GM19239 (cell line): ENCODE data around the gene KIAA1549.
"Not testable (repeated sequence)": the region's sequence is repeated elsewhere in the genome, so short reads cannot be mapped to it uniquely, and the experiment has no call there.

Source experiments
- DNase-seq: peaks from one replicate; pipeline ENCODE4 v3.0.0; 2011; ENCODE audit warnings: low spot score; ENCODE audit not compliant: insufficient read length
- FAIRE-seq: peaks from 2 replicates; lab custom pipeline; 2011; peaks lifted over from hg19 to GRCh38; lab: Jason Lieb, UNC

Gene KIAA1549

GRCh38 chr7:138945821-138946220, 35.4 kb downstream of the KIAA1549 start:
- DNase-seq: no peak
- FAIRE-seq: no peak

GRCh38 chr7:138945154-138945553, 36.0 kb downstream of the KIAA1549 start:
- no peak for DNase-seq
- FAIRE-seq: no peak

- FAIRE-seq: no peak
These were observed 36.6 kb downstream of the KIAA1549 start for GRCh38 chr7:138944592-138944991.

GRCh38 chr7:138943061-138943460, 38.1 kb downstream of the KIAA1549 start:
- DNase-seq (no peak), FAIRE-seq (no peak)

More at GRCh38 chr7:138944592-138944991, 36.6 kb downstream of the KIAA1549 start:
- no peak for DNase-seq

GRCh38 chr7:138941545-138941944, 39.6 kb downstream of the KIAA1549 start:
- DNase-seq (no peak), FAIRE-seq (no peak)

- not testable (repeated sequence) for FAIRE-seq, DNase-seq
These were observed 40.6 kb downstream of the KIAA1549 start for GRCh38 chr7:138940602-138941001.

- DNase-seq (no peak), FAIRE-seq (no peak)
These were observed 43.7 kb downstream of the KIAA1549 start for GRCh38 chr7:138937484-138937883.

- DNase-seq (no peak), FAIRE-seq (no peak)
These were observed 45.7 kb downstream of the KIAA1549 start for GRCh38 chr7:138935465-138936011.

- no peak for FAIRE-seq
These were observed 46.3 kb downstream of the KIAA1549 start for GRCh38 chr7:138934861-138935260.

GRCh38 chr7:138934367-138934766, 46.8 kb downstream of the KIAA1549 start:
- DNase-seq (no peak), FAIRE-seq (no peak)

More at GRCh38 chr7:138934861-138935260, 46.3 kb downstream of the KIAA1549 start:
- DNase-seq: no peak

- no peak for FAIRE-seq
These were observed 48.3 kb downstream of the KIAA1549 start for GRCh38 chr7:138932870-138933269.

GRCh38 chr7:138932427-138932826, 48.8 kb downstream of the KIAA1549 start:
- DNase-seq (no peak), FAIRE-seq (no peak)

More at GRCh38 chr7:138932870-138933269, 48.3 kb downstream of the KIAA1549 start:
- no peak for DNase-seq

- DNase-seq: no peak
- FAIRE-seq: no peak
These were observed 51.2 kb downstream of the KIAA1549 start for GRCh38 chr7:138929969-138930368.

- DNase-seq (no peak), FAIRE-seq (no peak)
These were observed 55.0 kb downstream of the KIAA1549 start for GRCh38 chr7:138926241-138926612.

GRCh38 chr7:138924501-138925225, 56.5 kb downstream of the KIAA1549 start:
- FAIRE-seq (no peak), DNase-seq (no peak)

GRCh38 chr7:138921277-138921676, 59.9 kb downstream of the KIAA1549 start:
- no peak for DNase-seq
- no peak for FAIRE-seq

- no peak for FAIRE-seq
These were observed 61.3 kb downstream of the KIAA1549 start for GRCh38 chr7:138919911-138920310.

GRCh38 chr7:138919216-138919615, 62.0 kb downstream of the KIAA1549 start:
- FAIRE-seq (no peak), DNase-seq (no peak)

More at GRCh38 chr7:138919911-138920310, 61.3 kb downstream of the KIAA1549 start:
- no peak for DNase-seq

GRCh38 chr7:138918756-138919155, 62.4 kb downstream of the KIAA1549 start:
- FAIRE-seq (no peak), DNase-seq (no peak)

GRCh38 chr7:138918176-138918575, 63.0 kb downstream of the KIAA1549 start:
- FAIRE-seq (no peak), DNase-seq (no peak)

- no peak for FAIRE-seq
- DNase-seq: no peak
These were observed 63.4 kb downstream of the KIAA1549 start for GRCh38 chr7:138917771-138918170.

- DNase-seq (no peak), FAIRE-seq (no peak)
These were observed 64.5 kb downstream of the KIAA1549 start for GRCh38 chr7:138916731-138917130.
